Smooth muscle cell of the coronary artery (primary cell): ENCODE measurements around the gene ANO7. TPM values are rescaled to one million over a fixed set of nuclear protein-coding genes. Genes with fewer than 3 reads are reported as not detected.

Experiments
- total RNA-seq: library from RNA; depleted of rRNA; stranded (reverse); fragments of >200 nt; gene quantifications from 2 replicates; pipeline ENCODE4 v1.2.3, GENCODE V29; 2014; ENCODE audit warnings: low replicate concordance

Gene ANO7, protein sequence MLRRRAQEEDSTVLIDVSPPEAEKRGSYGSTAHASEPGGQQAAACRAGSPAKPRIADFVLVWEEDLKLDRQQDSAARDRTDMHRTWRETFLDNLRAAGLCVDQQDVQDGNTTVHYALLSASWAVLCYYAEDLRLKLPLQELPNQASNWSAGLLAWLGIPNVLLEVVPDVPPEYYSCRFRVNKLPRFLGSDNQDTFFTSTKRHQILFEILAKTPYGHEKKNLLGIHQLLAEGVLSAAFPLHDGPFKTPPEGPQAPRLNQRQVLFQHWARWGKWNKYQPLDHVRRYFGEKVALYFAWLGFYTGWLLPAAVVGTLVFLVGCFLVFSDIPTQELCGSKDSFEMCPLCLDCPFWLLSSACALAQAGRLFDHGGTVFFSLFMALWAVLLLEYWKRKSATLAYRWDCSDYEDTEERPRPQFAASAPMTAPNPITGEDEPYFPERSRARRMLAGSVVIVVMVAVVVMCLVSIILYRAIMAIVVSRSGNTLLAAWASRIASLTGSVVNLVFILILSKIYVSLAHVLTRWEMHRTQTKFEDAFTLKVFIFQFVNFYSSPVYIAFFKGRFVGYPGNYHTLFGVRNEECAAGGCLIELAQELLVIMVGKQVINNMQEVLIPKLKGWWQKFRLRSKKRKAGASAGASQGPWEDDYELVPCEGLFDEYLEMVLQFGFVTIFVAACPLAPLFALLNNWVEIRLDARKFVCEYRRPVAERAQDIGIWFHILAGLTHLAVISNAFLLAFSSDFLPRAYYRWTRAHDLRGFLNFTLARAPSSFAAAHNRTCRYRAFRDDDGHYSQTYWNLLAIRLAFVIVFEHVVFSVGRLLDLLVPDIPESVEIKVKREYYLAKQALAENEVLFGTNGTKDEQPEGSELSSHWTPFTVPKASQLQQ
- total RNA-seq: 0.12 and 0.23 TPM in 2 replicates

DNA sequence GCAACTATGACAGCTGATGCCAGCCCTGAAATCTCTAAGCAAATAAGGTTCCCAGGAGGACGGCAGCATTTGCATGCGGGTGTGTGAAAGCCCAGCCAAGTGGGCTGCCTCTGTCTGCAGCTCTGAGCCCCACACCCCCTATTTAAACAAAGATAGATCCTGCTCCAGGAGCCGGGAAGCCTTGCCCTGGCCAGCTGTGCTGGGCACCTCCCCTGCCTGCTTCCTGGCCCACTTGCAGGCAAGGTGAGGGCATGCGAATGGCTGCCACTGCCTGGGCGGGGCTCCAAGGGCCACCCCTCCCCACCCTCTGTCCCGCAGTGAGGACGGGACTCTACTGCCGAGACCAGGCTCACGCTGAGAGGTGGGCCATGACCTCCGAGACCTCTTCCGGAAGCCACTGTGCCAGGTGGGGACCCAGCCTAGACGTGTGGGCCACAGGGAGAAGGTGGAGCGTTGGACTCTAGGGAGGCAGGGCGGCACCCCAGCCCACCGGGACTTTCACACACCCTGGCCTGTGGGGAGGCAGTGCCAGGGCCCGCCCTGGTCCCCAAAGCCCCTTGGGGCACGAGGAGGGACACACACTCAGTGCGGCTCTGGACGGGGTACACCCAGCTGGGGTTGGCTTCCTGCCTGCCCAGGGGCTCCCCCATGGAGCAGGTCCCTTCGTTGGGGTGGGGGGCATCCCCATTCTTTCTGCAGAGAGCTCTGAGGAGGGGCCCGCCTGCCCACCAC lies at the start of gene ANO7:
Gene ANO7 (plus strand): TSS at position 317 of the 732 bp plus-strand sequence. CDS start 1,387 bp downstream, outside the sequence.

DNA sequence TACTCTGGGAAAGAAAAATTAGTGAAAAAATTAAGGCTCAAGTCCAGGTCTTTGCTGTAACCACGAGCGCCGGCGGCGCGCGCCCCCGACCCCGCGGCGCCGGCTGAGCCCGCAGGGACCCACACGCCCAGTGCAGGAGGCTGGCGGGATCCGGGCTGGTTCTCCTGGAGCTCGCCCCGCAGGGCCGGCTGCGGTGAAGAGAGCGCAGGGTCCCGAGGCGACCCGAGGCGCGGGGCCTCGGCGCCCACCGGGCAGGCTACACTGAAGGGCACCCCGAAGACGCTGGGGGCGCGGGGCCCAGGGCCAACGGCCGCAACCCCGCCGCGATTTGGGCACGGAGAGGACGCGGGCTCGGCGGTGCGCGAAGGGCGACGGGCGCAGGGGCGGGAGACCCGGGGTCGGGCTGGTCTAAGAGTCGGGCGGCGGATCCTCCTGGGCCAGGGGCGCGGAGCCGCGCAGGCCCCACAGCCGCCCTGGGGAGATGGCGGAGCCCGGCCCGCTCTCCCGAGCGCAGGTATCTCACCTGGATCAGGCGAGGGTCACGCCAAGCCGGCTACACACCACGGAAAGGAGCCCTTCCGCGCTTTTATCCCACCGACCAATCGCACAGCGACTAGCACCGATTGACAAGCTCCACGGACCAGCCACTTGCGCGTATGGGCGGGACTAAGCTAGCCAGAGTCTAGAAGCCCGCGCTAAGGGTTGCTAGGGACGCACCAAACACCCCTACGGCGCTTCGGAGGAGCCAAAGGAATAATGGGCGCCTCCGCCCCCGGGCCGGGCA lies 39.4 kb upstream of the ANO7 start, which contains the start of gene PASK:
Gene PASK (minus strand): TSS at position 582 of the 784 bp plus-strand sequence. CDS start 6,440 bp downstream, outside the sequence.

DNA sequence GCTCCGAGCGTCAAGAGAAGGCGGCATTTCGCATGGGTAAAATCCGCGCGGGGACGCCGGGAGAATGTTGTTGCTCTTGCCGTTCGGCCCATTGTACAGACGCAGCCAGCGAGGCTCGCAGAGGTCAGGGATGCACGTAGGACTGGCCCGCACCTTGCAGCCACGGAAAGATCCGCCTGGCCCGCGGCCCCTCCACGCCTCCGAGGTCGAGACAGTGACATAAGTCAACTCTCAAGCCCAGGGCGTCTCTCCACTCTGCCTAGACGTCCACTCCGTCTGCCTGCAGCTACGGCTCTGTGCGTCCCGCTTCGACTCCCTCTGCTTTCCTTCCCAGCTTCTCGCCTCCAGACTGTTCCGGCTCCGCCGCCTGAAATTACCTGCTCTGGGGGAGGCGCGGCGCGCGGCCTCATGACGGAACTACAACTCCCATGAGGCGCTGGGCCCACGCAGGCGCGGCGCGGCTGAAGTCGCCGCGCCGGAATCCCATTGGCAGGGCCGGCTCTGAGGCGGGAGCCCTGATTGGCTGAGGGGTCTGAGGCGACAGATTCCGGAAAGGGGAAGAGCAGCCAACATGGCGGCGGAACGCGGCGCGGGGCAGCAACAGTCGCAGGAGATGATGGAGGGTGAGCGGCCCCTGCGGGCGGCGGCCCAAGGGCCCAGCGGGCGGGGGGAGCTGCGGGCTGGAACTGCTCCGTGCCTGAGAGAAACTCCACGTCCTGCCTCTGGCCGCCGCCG lies 38.4 kb upstream of the ANO7 start, which contains the start of gene PPP1R7:
Gene PPP1R7 (plus strand): TSS at position 543 of the 735 bp plus-strand sequence. CDS start 29 bp downstream, at position 572.

Other genes starting within 250 kb of the ANO7 start
- gene SNED1, start 190.1 kb upstream of the ANO7 start, total RNA-seq: 7.4 and 80.4 TPM in 2 replicates
- gene MTERF4, start 86.4 kb upstream of the ANO7 start, total RNA-seq: 24.9 and 73.7 TPM in 2 replicates
- gene PASK, start 39.2 kb upstream of the ANO7 start, total RNA-seq: 2.4 and 9.9 TPM in 2 replicates
- 100 and 202 TPM in 2 replicates for gene PPP1R7, start 38.2 kb upstream of the ANO7 start, total RNA-seq
- 1,542 and 1,698 TPM in 2 replicates for gene HDLBP, start 127.0 kb downstream of the ANO7 start, total RNA-seq
- 425 and 506 TPM in 2 replicates for gene SEPTIN2, start 127.2 kb downstream of the ANO7 start, total RNA-seq
- 34.5 and 53.9 TPM in 2 replicates for gene FARP2, start 167.6 kb downstream of the ANO7 start, total RNA-seq